Fibroblast of the conjunctiva (primary cell): Measurements from ENCODE around the gene CPAMD8.
A peak's percentile ranks its signal among the peaks of the same experiment; 100 is the strongest.

ENCODE experiments used
- DNase-seq: peaks from one replicate; pipeline ENCODE4 v3.0.0-alpha.2; 2010; ENCODE audit warnings: low read depth

CPAMD8 gene

GRCh38 chr19:17026706-17027534, at the start of gene CPAMD8:
Gene CPAMD8, minus strand, starts transcription at chr19:17026810. Its CDS starts 168 bp downstream, at chr19:17026642.
- DNase-seq = no peak

GRCh38 chr19:17075864-17076542, 49.4 kb upstream of the CPAMD8 start:
- DNase-seq = no peak

GRCh38 chr19:17075035-17075863, 48.6 kb upstream of the CPAMD8 start, which contains the start of the genes HAUS8 and MYO9B:
Gene HAUS8, minus strand, starts transcription at chr19:17075452. Its CDS starts 30 bp downstream, at chr19:17075422.
Gene MYO9B, plus strand, starts transcription at chr19:17075777. Its CDS starts 25,941 bp downstream, at chr19:17101718.
- DNase-seq = peak; percentile 99

- no peak for DNase-seq
Observed at GRCh38 chr19:17074634-17075034, 48.0 kb upstream of the CPAMD8 start.

GRCh38 chr19:17073869-17074633, 47.4 kb upstream of the CPAMD8 start:
- DNase-seq = no peak

GRCh38 chr19:17070912-17071311, 44.3 kb upstream of the CPAMD8 start:
- DNase-seq = no peak

GRCh38 chr19:17070421-17070820, 43.8 kb upstream of the CPAMD8 start:
- DNase-seq = no peak

- DNase-seq = no peak
Observed at GRCh38 chr19:17069193-17069592, 42.6 kb upstream of the CPAMD8 start.

- no peak for DNase-seq
Observed at GRCh38 chr19:17063428-17063827, 36.8 kb upstream of the CPAMD8 start.

GRCh38 chr19:17061691-17062090, 35.1 kb upstream of the CPAMD8 start:
- DNase-seq = no peak

GRCh38 chr19:17061205-17061604, 34.6 kb upstream of the CPAMD8 start:
- no peak for DNase-seq

GRCh38 chr19:17060802-17061201, 34.2 kb upstream of the CPAMD8 start:
- DNase-seq = no peak

- no peak for DNase-seq
Observed at GRCh38 chr19:17058236-17058635, 31.6 kb upstream of the CPAMD8 start.

GRCh38 chr19:17055636-17056035, 29.0 kb upstream of the CPAMD8 start:
- no peak for DNase-seq

GRCh38 chr19:17054746-17055145, 28.1 kb upstream of the CPAMD8 start:
- no peak for DNase-seq

GRCh38 chr19:17052439-17052838, 25.8 kb upstream of the CPAMD8 start:
- DNase-seq = no peak

GRCh38 chr19:17049711-17050280, 23.2 kb upstream of the CPAMD8 start:
- DNase-seq = peak; percentile 9

GRCh38 chr19:17048885-17049453, 22.4 kb upstream of the CPAMD8 start:
- no peak for DNase-seq

- DNase-seq = no peak
Observed at GRCh38 chr19:17045907-17046502, 19.4 kb upstream of the CPAMD8 start.

- DNase-seq = no peak
Observed at GRCh38 chr19:17043744-17044143, 17.1 kb upstream of the CPAMD8 start.
